DOHH2 (cell line): ENCODE data around the gene MPDZ.

ENCODE experiments used
- H3F3A ChIP-seq: fragments of 200-600 bp; sonication (generic), shearing (Covaris generic); 2 replicates; pipeline ENCODE4 v1.6.0; 2016; ENCODE audit warnings: antibody characterized with exemption, mild to moderate bottlenecking; ENCODE audit not compliant: control insufficient read depth, insufficient read depth
- H3K27ac ChIP-seq: fragments of 200-600 bp; sonication (generic); 2 replicates; pipeline ENCODE4 v1.5.1; 2014; ENCODE audit warnings: low read depth, mild to moderate bottlenecking, low read length, moderate library complexity
- H3K27me3 ChIP-seq: fragments of 200-600 bp; sonication (generic); 2 replicates; pipeline ENCODE4 v1.6.1; 2014; ENCODE audit warnings: mild to moderate bottlenecking, low read length, mixed read lengths; ENCODE audit not compliant: control insufficient read depth
- H3K36me3 ChIP-seq: fragments of 200-600 bp; sonication (generic); 2 replicates; pipeline ENCODE4 v1.6.1; 2014; ENCODE audit warnings: mild to moderate bottlenecking, low read length, moderate library complexity, mixed read lengths; ENCODE audit not compliant: control insufficient read depth
- H3K4me1 ChIP-seq: fragments of 200-600 bp; sonication (generic); 2 replicates; pipeline ENCODE4 v1.6.1; 2014; ENCODE audit warnings: mild to moderate bottlenecking, low read length, mixed read lengths; ENCODE audit not compliant: control insufficient read depth
- H3K4me2 ChIP-seq: fragments of 200-600 bp; sonication (generic); 2 replicates; pipeline ENCODE4 v1.6.0; 2014; ENCODE audit warnings: mild to moderate bottlenecking, low read length, moderate library complexity
- H3K4me3 ChIP-seq: fragments of 200-600 bp; sonication (generic); 2 replicates; pipeline ENCODE4 v1.5.1; 2014; ENCODE audit warnings: mild to moderate bottlenecking, low read length, mixed read lengths
- H3K79me2 ChIP-seq: fragments of 200-600 bp; sonication (generic); 2 replicates; pipeline ENCODE4 v1.6.1; 2014; ENCODE audit warnings: mild to moderate bottlenecking, low read length, mixed read lengths; ENCODE audit not compliant: control insufficient read depth
- H3K9me2 ChIP-seq: fragments of 200-600 bp; sonication (generic); replicated peaks from 2 replicates; pipeline ENCODE4 v1.6.1; 2014; ENCODE audit warnings: mild to moderate bottlenecking, low read length, mixed read lengths; ENCODE audit not compliant: control insufficient read depth
- H3K9me3 ChIP-seq: fragments of 200-600 bp; sonication (generic); 2 replicates; pipeline ENCODE4 v1.6.1; 2014; ENCODE audit warnings: antibody characterized with exemption, low read length, mixed read lengths; ENCODE audit not compliant: control insufficient read depth, insufficient read depth
- H4K20me1 ChIP-seq: fragments of 200-600 bp; sonication (generic); 2 replicates; pipeline ENCODE4 v1.6.0; 2014; ENCODE audit warnings: low read depth, mild to moderate bottlenecking, antibody characterized with exemption, low read length, moderate library complexity; ENCODE audit not compliant: control insufficient read depth, insufficient read depth
- CTCF ChIP-seq: fragments of 200-600 bp; sonication (generic); IDR thresholded peaks from one replicate; pipeline ENCODE4 v1.5.1; 2014; ENCODE audit warnings: antibody characterized with exemption, mild to moderate bottlenecking, low read depth, low read length; ENCODE audit not compliant: poor library complexity, severe bottlenecking
- EZH2phosphoT487 ChIP-seq: fragments of 200-600 bp; sonication (generic); IDR thresholded peaks from 2 replicates; pipeline ENCODE4 v1.6.1; 2017; ENCODE audit warnings: borderline replicate concordance, mild to moderate bottlenecking, antibody characterized with exemption, low read length, moderate library complexity, mixed read lengths

The MPDZ gene

GRCh38 chr9:13078164-13078563 is 201.3 kb downstream of the MPDZ start:
- Histone ChIP-seq H3K4me2 (no peak overlapping the region), H3F3A (no peaks in the 10 kb centered on the region), H3K4me1 (no peaks in the 10 kb centered on the region), H3K4me3 (no peak overlapping the region), H3K9me2 (no peaks in the 10 kb centered on the region), H3K36me3 (no peaks in the 10 kb centered on the region), H3K27ac (no peak overlapping the region), H3K27me3 (no peaks in the 10 kb centered on the region), H4K20me1 (no peaks in the 10 kb centered on the region), H3K79me2 (no peaks in the 10 kb centered on the region), H3K9me3 (no peaks in the 10 kb centered on the region)
- TF ChIP-seq CTCF (no peak), EZH2phosphoT487 (no peak)

- H4K20me1 ChIP-seq, result no peaks in the 10 kb centered on the region
- no peaks in the 10 kb centered on the region for H3K9me3 ChIP-seq
- no peak overlapping the region for H3K4me2 ChIP-seq
- no peak overlapping the region for H3K27ac ChIP-seq
- no peaks in the 10 kb centered on the region for H3K27me3 ChIP-seq
- no peak overlapping the region for H3K4me3 ChIP-seq
- H3K9me2 ChIP-seq, result no peaks in the 10 kb centered on the region
- no peaks in the 10 kb centered on the region for H3F3A ChIP-seq
- TF ChIP-seq EZH2phosphoT487 (no peak), CTCF (no peak)
- no peaks in the 10 kb centered on the region for H3K79me2 ChIP-seq
- no peaks in the 10 kb centered on the region for H3K4me1 ChIP-seq
- H3K36me3 ChIP-seq, result no peaks in the 10 kb centered on the region
These were observed 202.9 kb downstream of the MPDZ start for GRCh38 chr9:13076616-13077015.

GRCh38 chr9:13071921-13072320 is 207.6 kb downstream of the MPDZ start:
- H3K27ac ChIP-seq, result no peak overlapping the region
- H3K4me2 ChIP-seq, result no peak overlapping the region
- H3K9me2 ChIP-seq, result no peaks in the 10 kb centered on the region

More at GRCh38 chr9:13071921-13072320, 207.6 kb downstream of the MPDZ start:
- Histone ChIP-seq H3K27me3 (no peaks in the 10 kb centered on the region), H4K20me1 (no peaks in the 10 kb centered on the region), H3K4me3 (no peak overlapping the region), H3K79me2 (no peaks in the 10 kb centered on the region), H3K9me3 (no peaks in the 10 kb centered on the region), H3F3A (no peaks in the 10 kb centered on the region), H3K4me1 (no peaks in the 10 kb centered on the region), H3K36me3 (no peaks in the 10 kb centered on the region)
- TF ChIP-seq CTCF (no peak), EZH2phosphoT487 (no peak)
